ENCODE measurements around the gene CHRND. TPM values are rescaled to one million over a fixed set of nuclear protein-coding genes. Genes with fewer than 3 reads are reported as not detected.

CHRND gene
- total RNA-seq, 6 experiments from 2014 or later = not detected

DNA sequence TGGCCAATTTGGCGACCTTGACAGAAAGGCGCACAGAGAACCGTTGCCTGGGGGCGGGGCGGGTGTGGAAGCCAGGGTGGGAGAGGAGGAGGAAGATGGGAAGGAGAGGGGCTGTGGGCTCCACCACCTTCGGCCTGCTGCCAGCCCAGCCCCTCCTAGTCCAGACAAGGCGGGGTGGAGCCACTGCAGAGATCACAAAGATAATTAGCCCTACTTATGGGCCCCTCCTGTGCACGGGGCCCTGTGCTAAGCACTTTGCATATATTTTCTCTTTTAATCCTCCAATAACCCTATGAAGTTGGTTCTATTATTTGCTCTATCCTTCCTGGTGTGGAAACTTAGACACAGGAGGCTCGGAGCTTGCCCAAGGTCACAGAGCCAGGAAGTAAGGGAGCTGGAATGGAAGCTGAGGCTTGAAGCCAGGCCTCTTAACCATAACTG, 24.6 kb upstream of the CHRND start:
- Mint-ChIP-seq H3K9me3 (no peaks in the 10 kb centered on the region), H3K4me1 (ENCODE audit: low read depth) (no peaks in the 10 kb centered on the region), H3K4me3 (no peak overlapping the region), H3K27me3 (ENCODE audit: insufficient read depth) (peaks cover 57% of the 10 kb centered on the region), H3K36me3 (ENCODE audit: low read depth) (no peaks in the 10 kb centered on the region), H3K27ac (no peak overlapping the region)
- TF ChIP-seq, protein P1, sequence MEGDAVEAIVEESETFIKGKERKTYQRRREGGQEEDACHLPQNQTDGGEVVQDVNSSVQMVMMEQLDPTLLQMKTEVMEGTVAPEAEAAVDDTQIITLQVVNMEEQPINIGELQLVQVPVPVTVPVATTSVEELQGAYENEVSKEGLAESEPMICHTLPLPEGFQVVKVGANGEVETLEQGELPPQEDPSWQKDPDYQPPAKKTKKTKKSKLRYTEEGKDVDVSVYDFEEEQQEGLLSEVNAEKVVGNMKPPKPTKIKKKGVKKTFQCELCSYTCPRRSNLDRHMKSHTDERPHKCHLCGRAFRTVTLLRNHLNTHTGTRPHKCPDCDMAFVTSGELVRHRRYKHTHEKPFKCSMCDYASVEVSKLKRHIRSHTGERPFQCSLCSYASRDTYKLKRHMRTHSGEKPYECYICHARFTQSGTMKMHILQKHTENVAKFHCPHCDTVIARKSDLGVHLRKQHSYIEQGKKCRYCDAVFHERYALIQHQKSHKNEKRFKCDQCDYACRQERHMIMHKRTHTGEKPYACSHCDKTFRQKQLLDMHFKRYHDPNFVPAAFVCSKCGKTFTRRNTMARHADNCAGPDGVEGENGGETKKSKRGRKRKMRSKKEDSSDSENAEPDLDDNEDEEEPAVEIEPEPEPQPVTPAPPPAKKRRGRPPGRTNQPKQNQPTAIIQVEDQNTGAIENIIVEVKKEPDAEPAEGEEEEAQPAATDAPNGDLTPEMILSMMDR (IDR thresholded peaks at IDR 0.05) = no peak
- DNase-seq = no peak

DNA sequence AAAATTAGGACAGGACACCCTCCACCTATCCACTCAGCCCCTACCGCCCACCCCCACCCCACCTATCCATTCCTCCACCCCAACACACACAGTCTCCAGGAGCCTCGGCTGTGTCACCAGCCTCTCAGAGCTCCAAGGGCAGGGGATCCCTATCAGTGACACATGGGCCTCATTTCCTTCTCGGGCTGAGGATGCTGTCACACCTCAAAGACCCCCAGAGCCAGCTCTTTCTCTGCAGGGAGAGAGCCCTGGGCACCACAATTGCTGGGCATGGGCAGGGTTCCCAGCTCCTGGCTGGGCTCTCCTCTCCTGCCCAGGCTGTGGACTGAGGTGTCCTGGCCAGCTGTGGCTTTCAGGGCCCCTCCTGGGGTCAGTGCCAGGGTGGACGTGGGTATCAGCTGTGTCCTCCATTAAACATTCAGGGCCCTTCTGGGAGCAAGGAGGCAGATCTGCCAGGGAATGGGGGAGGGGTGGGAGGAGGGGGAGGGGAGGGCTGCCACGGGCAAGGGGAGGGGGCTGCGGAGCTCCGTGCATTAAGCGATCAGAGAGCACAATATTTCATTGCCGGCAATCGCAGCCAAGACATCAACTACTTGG, 24.1 kb upstream of the CHRND start:
- no peak overlapping the region for H3K27ac Mint-ChIP-seq
- TF ChIP-seq, protein P1 (IDR thresholded peaks at IDR 0.05) = no peak
- H3K36me3 Mint-ChIP-seq (ENCODE audit: low read depth) = no peaks in the 10 kb centered on the region
- no peaks in the 10 kb centered on the region for H3K9me3 Mint-ChIP-seq
- H3K27me3 Mint-ChIP-seq (ENCODE audit: insufficient read depth) = peaks cover 61% of the 10 kb centered on the region
- H3K4me1 Mint-ChIP-seq (ENCODE audit: low read depth) = no peaks in the 10 kb centered on the region
- no peak overlapping the region for H3K4me3 Mint-ChIP-seq
- DNase-seq = no peak

- TF ChIP-seq, protein P1 (IDR thresholded peaks at IDR 0.05) = no peak
- Mint-ChIP-seq H3K27me3 (ENCODE audit: insufficient read depth) (peaks cover 59% of the 10 kb centered on the region), H3K9me3 (no peaks in the 10 kb centered on the region), H3K4me1 (ENCODE audit: low read depth) (no peaks in the 10 kb centered on the region), H3K27ac (no peak overlapping the region), H3K36me3 (ENCODE audit: low read depth) (no peaks in the 10 kb centered on the region), H3K4me3 (no peak overlapping the region)
- DNase-seq = no peak
Observed at GRCh38 chr2:232502511-232502910, 23.4 kb upstream of the CHRND start.

- no peaks in the 10 kb centered on the region for H3K36me3 Mint-ChIP-seq (ENCODE audit: low read depth)
- no peak overlapping the region for H3K4me3 Mint-ChIP-seq
- TF ChIP-seq, protein P1 (IDR thresholded peaks at IDR 0.05) = no peak
- no peaks in the 10 kb centered on the region for H3K4me1 Mint-ChIP-seq (ENCODE audit: low read depth)
- no peak overlapping the region for H3K27ac Mint-ChIP-seq
- no peaks in the 10 kb centered on the region for H3K9me3 Mint-ChIP-seq
- peaks cover 57% of the 10 kb centered on the region for H3K27me3 Mint-ChIP-seq (ENCODE audit: insufficient read depth)
- no peak for DNase-seq
Observed at GRCh38 chr2:232502911-232503808, 22.8 kb upstream of the CHRND start.

DNA sequence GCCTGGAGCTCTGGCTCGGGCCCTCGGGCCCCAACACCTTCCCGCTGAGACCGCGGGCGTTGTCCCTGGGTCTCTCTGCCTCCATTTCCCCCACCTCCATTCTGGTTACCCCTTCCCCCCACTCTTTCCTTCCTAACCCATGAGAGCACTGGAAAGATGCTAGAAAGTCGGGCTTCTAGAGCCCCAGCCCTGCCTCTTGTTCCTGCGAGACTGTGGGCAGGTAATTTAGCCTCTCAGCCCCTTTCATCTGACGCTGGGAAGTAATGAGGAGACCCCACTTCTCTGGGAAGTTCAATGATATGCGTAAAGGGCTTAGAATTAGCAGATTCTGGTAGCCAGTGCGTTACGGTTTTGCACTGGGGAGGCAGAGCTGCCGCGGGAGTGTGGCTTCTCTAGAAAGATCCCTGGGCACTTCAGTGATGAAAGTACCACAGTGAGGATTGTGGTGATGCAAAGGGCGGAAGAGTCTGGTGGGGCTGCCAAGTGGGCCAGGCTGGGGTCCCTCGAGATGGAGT, 22.1 kb upstream of the CHRND start:
- Mint-ChIP-seq H3K27me3 (ENCODE audit: insufficient read depth) (peaks cover 52% of the 10 kb centered on the region), H3K4me1 (ENCODE audit: low read depth) (no peaks in the 10 kb centered on the region), H3K4me3 (no peak overlapping the region), H3K36me3 (ENCODE audit: low read depth) (no peaks in the 10 kb centered on the region), H3K9me3 (no peaks in the 10 kb centered on the region), H3K27ac (no peak overlapping the region)
- no peak for DNase-seq
- TF ChIP-seq, protein P1 (IDR thresholded peaks at IDR 0.05) = no peak

All from HFFc6 (cell line).